IPS-15b (cell line): ENCODE results near the gene AP5B1.
"Not testable (repeated sequence)": the region's sequence is repeated elsewhere in the genome, so short reads cannot be mapped to it uniquely, and the experiment has no call there.

Experiments
- H3K27me3 ChIP-seq: one replicate; pipeline ENCODE4 v1.6.1; 2013; ENCODE audit warnings: low read length; ENCODE audit not compliant: control insufficient read depth, insufficient read depth
- H3K36me3 ChIP-seq: one replicate; pipeline ENCODE4 v1.6.1; 2013; ENCODE audit warnings: low read length; ENCODE audit not compliant: control insufficient read depth, insufficient read depth
- H3K4me1 ChIP-seq: one replicate; pipeline ENCODE4 v1.6.1; 2013; ENCODE audit warnings: mild to moderate bottlenecking, low read length; ENCODE audit not compliant: control insufficient read depth, insufficient read depth
- H3K4me3 ChIP-seq: one replicate; pipeline ENCODE4 v1.5.1; 2013; ENCODE audit warnings: low read depth, low read length
- H3K9ac ChIP-seq: one replicate; pipeline ENCODE4 v1.6.1; 2013; ENCODE audit warnings: low read depth, mild to moderate bottlenecking, low read length
- H3K9me3 ChIP-seq: one replicate; pipeline ENCODE4 v1.6.1; 2013; ENCODE audit warnings: mild to moderate bottlenecking, low read length; ENCODE audit not compliant: control insufficient read depth, insufficient read depth

Gene AP5B1

GRCh38 chr11:65770951-65771567, 9.7 kb downstream of the AP5B1 start:
- H3K27me3 ChIP-seq = no peaks in the 10 kb centered on the region
- no peak overlapping the region for H3K4me3 ChIP-seq
- H3K9ac ChIP-seq = no peak overlapping the region
- H3K4me1 ChIP-seq = no peaks in the 10 kb centered on the region
- H3K9me3 ChIP-seq = no peaks in the 10 kb centered on the region
- peaks cover 2% of the 10 kb centered on the region for H3K36me3 ChIP-seq

GRCh38 chr11:65767806-65768205, 13.0 kb downstream of the AP5B1 start:
- not testable (repeated sequence) for H3K9me3 ChIP-seq, H3K27me3 ChIP-seq, H3K4me1 ChIP-seq, H3K9ac ChIP-seq, H3K4me3 ChIP-seq, H3K36me3 ChIP-seq

GRCh38 chr11:65767406-65767805, 13.4 kb downstream of the AP5B1 start:
- H3K9ac ChIP-seq = no peak overlapping the region
- H3K4me3 ChIP-seq = no peak overlapping the region
- H3K4me1 ChIP-seq = no peaks in the 10 kb centered on the region
- no peaks in the 10 kb centered on the region for H3K27me3 ChIP-seq
- no peaks in the 10 kb centered on the region for H3K9me3 ChIP-seq
- no peaks in the 10 kb centered on the region for H3K36me3 ChIP-seq

GRCh38 chr11:65766535-65766934, 14.2 kb downstream of the AP5B1 start:
- no peak overlapping the region for H3K9ac ChIP-seq
- no peaks in the 10 kb centered on the region for H3K4me1 ChIP-seq
- no peak overlapping the region for H3K4me3 ChIP-seq
- H3K36me3 ChIP-seq = no peaks in the 10 kb centered on the region
- H3K9me3 ChIP-seq = no peaks in the 10 kb centered on the region
- H3K27me3 ChIP-seq = no peaks in the 10 kb centered on the region

- H3K9me3 ChIP-seq = no peaks in the 10 kb centered on the region
- H3K27me3 ChIP-seq = no peaks in the 10 kb centered on the region
- H3K36me3 ChIP-seq = no peaks in the 10 kb centered on the region
- H3K4me1 ChIP-seq = no peaks in the 10 kb centered on the region
- H3K9ac ChIP-seq = no peak overlapping the region
- no peak overlapping the region for H3K4me3 ChIP-seq
Observed at GRCh38 chr11:65764434-65764833, 16.3 kb downstream of the AP5B1 start.

GRCh38 chr11:65762816-65763215, 18.0 kb downstream of the AP5B1 start:
- H3K27me3 ChIP-seq, H3K36me3 ChIP-seq, H3K4me1 ChIP-seq, H3K9ac ChIP-seq, H3K9me3 ChIP-seq, H3K4me3 ChIP-seq: not testable (repeated sequence)

GRCh38 chr11:65762169-65762568, 18.6 kb downstream of the AP5B1 start:
- not testable (repeated sequence) for H3K9me3 ChIP-seq, H3K36me3 ChIP-seq, H3K4me1 ChIP-seq, H3K27me3 ChIP-seq, H3K4me3 ChIP-seq, H3K9ac ChIP-seq

- H3K4me3 ChIP-seq = no peak overlapping the region
Observed at GRCh38 chr11:65745049-65745448, 35.7 kb downstream of the AP5B1 start.

GRCh38 chr11:65744699-65745042, 36.1 kb downstream of the AP5B1 start:
- H3K4me1 ChIP-seq = no peaks in the 10 kb centered on the region
- H3K27me3 ChIP-seq = peaks cover 3% of the 10 kb centered on the region
- H3K36me3 ChIP-seq = no peaks in the 10 kb centered on the region
- no peak overlapping the region for H3K9ac ChIP-seq
- no peaks in the 10 kb centered on the region for H3K9me3 ChIP-seq
- no peak overlapping the region for H3K4me3 ChIP-seq

More at GRCh38 chr11:65745049-65745448, 35.7 kb downstream of the AP5B1 start:
- H3K36me3 ChIP-seq = no peaks in the 10 kb centered on the region
- peaks cover 3% of the 10 kb centered on the region for H3K27me3 ChIP-seq
- H3K9ac ChIP-seq = no peak overlapping the region
- no peaks in the 10 kb centered on the region for H3K9me3 ChIP-seq
- H3K4me1 ChIP-seq = no peaks in the 10 kb centered on the region

GRCh38 chr11:65744026-65744698, 36.6 kb downstream of the AP5B1 start:
- H3K9ac ChIP-seq = no peak overlapping the region

GRCh38 chr11:65743681-65744025, 37.1 kb downstream of the AP5B1 start:
- Histone ChIP-seq H3K9me3 (no peaks in the 10 kb centered on the region), H3K9ac (no peak overlapping the region), H3K36me3 (no peaks in the 10 kb centered on the region), H3K27me3 (peaks cover 3% of the 10 kb centered on the region), H3K4me3 (no peak overlapping the region), H3K4me1 (no peaks in the 10 kb centered on the region)

More at GRCh38 chr11:65744026-65744698, 36.6 kb downstream of the AP5B1 start:
- Histone ChIP-seq H3K9me3 (no peaks in the 10 kb centered on the region), H3K4me3 (no peak overlapping the region), H3K4me1 (no peaks in the 10 kb centered on the region), H3K27me3 (peaks cover 3% of the 10 kb centered on the region), H3K36me3 (no peaks in the 10 kb centered on the region)

GRCh38 chr11:65742353-65742752, 38.4 kb downstream of the AP5B1 start:
- no peak overlapping the region for H3K4me3 ChIP-seq
- H3K27me3 ChIP-seq = peaks cover 3% of the 10 kb centered on the region
- H3K9me3 ChIP-seq = no peaks in the 10 kb centered on the region
- H3K4me1 ChIP-seq = no peaks in the 10 kb centered on the region
- no peaks in the 10 kb centered on the region for H3K36me3 ChIP-seq
- H3K9ac ChIP-seq = no peak overlapping the region
